GM23248 (cell line): ENCODE measurements around the gene CHST11. TPM values are rescaled to one million over a fixed set of nuclear protein-coding genes. Genes with fewer than 3 reads are reported as not detected.

Source experiments
- DNase-seq: peaks from one replicate; pipeline ENCODE4 v3.0.0-alpha.2; 2015
- H2AFZ ChIP-seq: fragments of 200-600 bp; sonication (generic); 2 replicates; pipeline ENCODE4 v1.6.1; 2016; ENCODE audit warnings: antibody characterized with exemption
- H3F3A ChIP-seq: fragments of 200-600 bp; sonication (generic); 2 replicates; pipeline ENCODE4 v1.6.1; 2016; ENCODE audit warnings: mild to moderate bottlenecking, antibody characterized with exemption, mixed run types; ENCODE audit not compliant: insufficient read depth
- H3K27ac ChIP-seq: fragments of 200-600 bp; sonication (generic); 2 replicates; pipeline ENCODE4 v1.5.1; 2016; ENCODE audit warnings: mild to moderate bottlenecking
- H3K27me3 ChIP-seq: fragments of 200-600 bp; sonication (generic); replicated peaks from 2 replicates; pipeline ENCODE4 v1.6.1; 2016; ENCODE audit warnings: mild to moderate bottlenecking; ENCODE audit not compliant: insufficient read depth
- H3K36me3 ChIP-seq: fragments of 200-600 bp; sonication (generic); 2 replicates; pipeline ENCODE4 v1.6.1; 2016; ENCODE audit warnings: low read depth, mild to moderate bottlenecking
- H3K4me1 ChIP-seq: fragments of 200-600 bp; sonication (generic); 2 replicates; pipeline ENCODE4 v1.6.1; 2016; ENCODE audit warnings: mild to moderate bottlenecking; ENCODE audit not compliant: insufficient read depth
- H3K4me2 ChIP-seq: fragments of 200-600 bp; sonication (generic); one replicate; pipeline ENCODE4 v1.6.1; 2016; ENCODE audit warnings: mild to moderate bottlenecking; ENCODE audit not compliant: unreplicated experiment
- H3K4me3 ChIP-seq: fragments of 200-600 bp; sonication (generic); 2 replicates; pipeline ENCODE4 v1.5.1; 2016; ENCODE audit warnings: mild to moderate bottlenecking
- H3K79me2 ChIP-seq: fragments of 200-600 bp; sonication (generic); 2 replicates; pipeline ENCODE4 v1.6.1; 2016; ENCODE audit warnings: mild to moderate bottlenecking; ENCODE audit not compliant: insufficient read depth
- H3K9ac ChIP-seq: fragments of 200-600 bp; sonication (generic); 2 replicates; pipeline ENCODE4 v1.6.1; 2016; ENCODE audit warnings: mild to moderate bottlenecking
- H3K9me2 ChIP-seq: fragments of 200-600 bp; sonication (generic); 2 replicates; pipeline ENCODE4 v1.6.1; 2016; ENCODE audit warnings: mixed run types, mild to moderate bottlenecking, moderate library complexity; ENCODE audit not compliant: insufficient read depth
- H3K9me3 ChIP-seq: fragments of 200-600 bp; sonication (generic); one replicate; pipeline ENCODE4 v1.6.1; 2017; ENCODE audit warnings: low read depth
- H4K20me1 ChIP-seq: fragments of 200-600 bp; sonication (generic); 2 replicates; pipeline ENCODE4 v1.6.0; 2016; ENCODE audit not compliant: insufficient read depth
- EZH2 ChIP-seq: fragments of 200-600 bp; sonication (generic); IDR thresholded peaks from 2 replicates; pipeline ENCODE4 v1.6.1; 2018; ENCODE audit warnings: antibody characterized with exemption, mild to moderate bottlenecking; ENCODE audit not compliant: insufficient read depth, poor library complexity, severe bottlenecking
- EZH2phosphoT487 ChIP-seq: fragments of 200-600 bp; sonication (generic); IDR thresholded peaks from 2 replicates; pipeline ENCODE4 v1.6.1; 2018; ENCODE audit warnings: antibody characterized with exemption, moderate library complexity, mild to moderate bottlenecking, low read depth; ENCODE audit not compliant: insufficient read depth
- WGBS, 2 experiments: methylation state at CpG; one replicate each; pipeline ENCODE4 v1.1.6; 2015 to 2017; ENCODE audit warnings: low lambda C conversion rate in 2 of 2, low coverage in 1 of 2; ENCODE audit errors: missing lambda C conversion rate in 2 of 2; 5-methylcytosine and 5-hydroxymethylcytosine counted together
- in situ Hi-C: fragments of 300-500 bp; cut with MboI; formaldehyde crosslinking; loops from 2 replicates; pipeline ENCODE4 v1.15.0; 2020
- polyA plus RNA-seq: library from polyadenylated mRNA; unstranded; fragments of >200 nt; fragmentation: Nextera tagmentation; extraction: Ambion mirVana; gene quantifications from 2 replicates; pipeline ENCODE4 v1.2.1, GENCODE V29; 2016
- total RNA-seq: library from RNA; depleted of rRNA; stranded (reverse); fragments of >200 nt; shearing (Covaris generic); gene quantifications from 2 replicates; pipeline ENCODE4 v1.2.3, GENCODE V29; 2014

Gene CHST11
- total and polyA plus RNA-seq, 2 experiments from 2014 or later, result 3.7 to 5.4 TPM

DNA sequence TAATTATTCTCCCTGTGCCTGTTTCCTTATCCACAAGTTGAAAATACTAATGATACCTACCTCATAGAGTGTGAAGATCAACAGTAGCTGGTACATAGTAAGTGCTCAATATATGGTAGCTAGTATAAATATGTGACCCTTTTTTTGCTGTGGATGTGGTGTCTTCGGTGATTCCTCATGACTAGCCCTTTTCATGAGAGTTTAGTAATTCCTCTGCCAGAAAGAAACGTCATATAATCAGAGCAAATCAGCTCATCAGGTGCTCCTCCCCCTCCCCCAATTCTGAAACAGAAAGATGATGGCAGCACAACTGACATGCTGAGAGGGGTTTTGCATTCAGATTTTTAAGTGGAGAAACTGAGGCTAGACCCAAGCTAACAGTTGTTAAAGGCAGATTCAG, 290.6 kb downstream of the CHST11 start:
- Histone ChIP-seq H3K9ac (no peak overlapping the region), H3K27me3 (no peaks in the 10 kb centered on the region), H3K36me3 (no peaks in the 10 kb centered on the region), H4K20me1 (no peaks in the 10 kb centered on the region), H3F3A (no peaks in the 10 kb centered on the region), H3K27ac (no peak overlapping the region), H3K4me2 (no peak overlapping the region), H2AFZ (no peak overlapping the region), H3K79me2 (no peaks in the 10 kb centered on the region; the same call in 1 of the 2 replicates), H3K9me2 (no peaks in the 10 kb centered on the region), H3K4me3 (no peak overlapping the region), H3K4me1 (peaks cover 5% of the 10 kb centered on the region; the same call in 1 of the 2 replicates), H3K9me3 (no peaks in the 10 kb centered on the region)
- 73 to 74% methylated on average over 2 of the region's 2 CpGs for WGBS, 2 experiments
- TF ChIP-seq EZH2 (no peak), EZH2phosphoT487 (no peak)
- DNase-seq, result no peak
- in situ Hi-C loops, result no loop called here

GRCh38 chr12:104747955-104748354, 291.2 kb downstream of the CHST11 start:
- in situ Hi-C loops, result no loop called here
- no peaks in the 10 kb centered on the region for H3F3A ChIP-seq
- H3K4me1 ChIP-seq, result peaks cover 5% of the 10 kb centered on the region; the same call in 1 of the 2 replicates
- no peaks in the 10 kb centered on the region for H3K36me3 ChIP-seq
- H3K79me2 ChIP-seq, result no peaks in the 10 kb centered on the region; the same call in 1 of the 2 replicates
- H3K27me3 ChIP-seq, result no peaks in the 10 kb centered on the region
- TF ChIP-seq EZH2, result no peak
- no peak for TF ChIP-seq EZH2phosphoT487
- H3K4me2 ChIP-seq, result no peak overlapping the region
- no peaks in the 10 kb centered on the region for H4K20me1 ChIP-seq
- no peaks in the 10 kb centered on the region for H3K9me3 ChIP-seq
- no peaks in the 10 kb centered on the region for H3K9me2 ChIP-seq
- no peak overlapping the region for H3K27ac ChIP-seq
- no peak overlapping the region for H3K4me3 ChIP-seq
- no peak overlapping the region for H2AFZ ChIP-seq
- H3K9ac ChIP-seq, result no peak overlapping the region
- DNase-seq, result no peak
- 61 to 69% methylated on average over 8 of the region's 8 CpGs for WGBS, 2 experiments

DNA sequence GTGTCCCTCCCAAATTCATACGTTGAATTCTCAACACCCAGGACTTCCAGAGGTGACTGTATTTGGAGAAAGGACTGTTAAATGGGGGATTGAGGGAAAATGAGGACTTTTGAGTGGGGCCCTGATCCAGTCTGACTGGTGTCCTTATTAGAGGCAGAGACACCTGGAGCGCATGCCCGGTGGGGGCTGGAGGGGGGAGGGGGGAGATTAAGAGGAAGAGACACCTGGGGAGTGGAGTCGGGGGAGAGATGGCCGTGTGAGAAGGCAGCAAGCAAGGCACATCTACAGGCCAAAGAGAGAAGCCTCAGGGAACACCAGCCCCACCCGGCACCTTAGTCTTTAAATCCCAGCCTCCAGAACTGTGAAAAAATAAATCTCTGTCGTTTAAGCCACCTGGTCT, 291.6 kb downstream of the CHST11 start:
- H3K9me2 ChIP-seq, result no peaks in the 10 kb centered on the region
- H3K4me3 ChIP-seq, result no peak overlapping the region
- H2AFZ ChIP-seq, result no peak overlapping the region
- H3K36me3 ChIP-seq, result no peaks in the 10 kb centered on the region
- no peak overlapping the region for H3K9ac ChIP-seq
- in situ Hi-C loops, result no loop called here
- no peaks in the 10 kb centered on the region for H3K27me3 ChIP-seq
- H3K27ac ChIP-seq, result no peak overlapping the region
- H3K4me1 ChIP-seq, result peaks cover 5% of the 10 kb centered on the region; the same call in 1 of the 2 replicates
- no peaks in the 10 kb centered on the region for H3F3A ChIP-seq
- no peaks in the 10 kb centered on the region for H3K9me3 ChIP-seq
- H3K79me2 ChIP-seq, result no peaks in the 10 kb centered on the region; the same call in 1 of the 2 replicates
- H3K4me2 ChIP-seq, result no peak overlapping the region
- 67 to 73% methylated on average over 5 to 7 of the region's 7 CpGs for WGBS, 2 experiments
- no peaks in the 10 kb centered on the region for H4K20me1 ChIP-seq
- TF ChIP-seq EZH2, result no peak
- TF ChIP-seq EZH2phosphoT487, result no peak
- DNase-seq, result no peak

DNA sequence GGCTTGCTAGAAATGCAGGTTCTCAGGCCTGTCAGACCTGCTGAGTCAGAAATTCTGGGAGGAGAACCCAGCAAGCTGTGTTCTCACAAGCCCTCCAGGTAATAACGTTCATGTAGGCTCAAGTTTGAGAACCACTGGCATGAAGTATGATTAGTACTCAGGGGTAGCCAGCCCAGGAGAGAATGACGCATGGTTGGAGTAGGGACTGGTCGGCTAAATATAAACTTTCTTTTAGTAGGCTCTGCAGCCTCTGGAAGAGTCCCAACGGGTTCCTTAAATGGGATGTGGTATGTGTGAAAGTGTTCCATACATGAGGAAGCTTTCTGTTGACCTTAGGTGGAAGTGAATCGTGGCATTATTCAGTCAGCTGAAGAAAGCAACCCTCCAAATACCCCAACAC, 292.0 kb downstream of the CHST11 start:
- no peaks in the 10 kb centered on the region for H3K9me2 ChIP-seq
- H3F3A ChIP-seq, result no peaks in the 10 kb centered on the region
- H3K79me2 ChIP-seq, result no peaks in the 10 kb centered on the region; the same call in 1 of the 2 replicates
- no peaks in the 10 kb centered on the region for H3K9me3 ChIP-seq
- no peaks in the 10 kb centered on the region for H4K20me1 ChIP-seq
- H3K27me3 ChIP-seq, result no peaks in the 10 kb centered on the region
- H3K27ac ChIP-seq, result no peak overlapping the region
- peak; percentile 14 for DNase-seq
- WGBS, 2 experiments, result 88 to 94% methylated on average over 5 of the region's 5 CpGs
- H3K9ac ChIP-seq, result no peak overlapping the region
- H3K4me1 ChIP-seq, result peaks cover 5% of the 10 kb centered on the region; the same call in 1 of the 2 replicates
- no peak overlapping the region for H3K4me3 ChIP-seq
- H3K4me2 ChIP-seq, result no peak overlapping the region
- H3K36me3 ChIP-seq, result no peaks in the 10 kb centered on the region
- H2AFZ ChIP-seq, result no peak overlapping the region
- in situ Hi-C loops, result no loop called here
- TF ChIP-seq EZH2phosphoT487 (no peak), EZH2 (no peak)

GRCh38 chr12:104749545-104749944, 292.8 kb downstream of the CHST11 start:
- TF ChIP-seq EZH2phosphoT487 (no peak), EZH2 (no peak)
- in situ Hi-C loops, result no loop called here
- Histone ChIP-seq H3K4me1 (peaks cover 5% of the 10 kb centered on the region; the same call in 1 of the 2 replicates), H3K4me3 (no peak overlapping the region), H3K9me3 (no peaks in the 10 kb centered on the region), H3K9me2 (no peaks in the 10 kb centered on the region), H3K27ac (no peak overlapping the region), H3K79me2 (no peaks in the 10 kb centered on the region; the same call in 1 of the 2 replicates), H3K4me2 (no peak overlapping the region), H3K36me3 (no peaks in the 10 kb centered on the region), H3F3A (no peaks in the 10 kb centered on the region), H4K20me1 (no peaks in the 10 kb centered on the region), H3K9ac (no peak overlapping the region), H3K27me3 (no peaks in the 10 kb centered on the region), H2AFZ (no peak overlapping the region)
- DNase-seq, result no peak
- WGBS, 2 experiments, result 90 to 94% methylated on average over 4 of the region's 4 CpGs
